HG02973 (cell line): ENCODE measurements around the gene FBXO46.
"Not testable (repeated sequence)": the region's sequence is repeated elsewhere in the genome, so short reads cannot be mapped to it uniquely, and the experiment has no call there.

Source experiments
- ATAC-seq: cut with Tn5 transposase; IDR thresholded peaks from one replicate; pipeline ENCODE4 v1.9.1; 2021; ENCODE audit warnings: moderate library complexity; ENCODE audit not compliant: unreplicated experiment

The FBXO46 gene

DNA sequence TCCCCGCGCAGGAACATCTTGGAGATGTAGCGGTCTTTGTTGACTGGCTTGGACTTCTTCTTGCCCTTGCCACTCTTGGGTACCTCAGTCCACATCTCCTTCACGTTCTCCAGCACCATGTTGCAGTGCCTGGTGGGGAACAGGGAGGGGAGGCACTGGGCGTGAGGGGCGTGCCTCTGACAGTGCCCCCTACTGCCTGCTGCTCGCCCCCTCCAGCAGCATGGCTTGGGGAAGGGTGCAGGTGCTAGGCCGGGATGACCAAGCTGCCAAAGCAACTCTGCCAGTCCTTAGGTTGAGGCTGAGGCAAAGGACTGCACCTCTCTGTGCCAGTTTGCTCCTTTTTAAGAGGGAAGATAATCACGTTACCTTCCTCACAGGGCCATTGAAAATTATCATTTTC lies 43.1 kb downstream of the FBXO46 start:
- no peak for ATAC-seq

DNA sequence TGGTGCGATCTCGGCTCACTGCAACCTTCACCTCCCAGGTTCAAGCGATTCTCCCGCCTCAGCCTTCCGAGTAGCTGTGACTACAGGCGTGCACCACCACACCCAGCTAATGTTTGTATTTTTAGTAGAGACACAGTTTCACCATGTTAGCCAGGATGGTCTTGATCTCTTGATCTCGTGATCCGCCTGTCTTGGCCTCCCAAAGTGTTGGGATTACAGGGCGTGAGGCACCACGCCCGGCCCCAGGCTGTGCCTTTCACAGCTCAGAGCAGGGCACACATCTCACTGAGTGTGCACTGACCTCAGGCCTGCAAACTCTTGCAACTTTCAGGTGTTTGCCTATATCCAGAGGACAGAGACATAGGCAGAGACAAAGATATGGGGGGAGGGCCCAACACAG lies 45.7 kb downstream of the FBXO46 start:
- not testable (repeated sequence) for ATAC-seq

DNA sequence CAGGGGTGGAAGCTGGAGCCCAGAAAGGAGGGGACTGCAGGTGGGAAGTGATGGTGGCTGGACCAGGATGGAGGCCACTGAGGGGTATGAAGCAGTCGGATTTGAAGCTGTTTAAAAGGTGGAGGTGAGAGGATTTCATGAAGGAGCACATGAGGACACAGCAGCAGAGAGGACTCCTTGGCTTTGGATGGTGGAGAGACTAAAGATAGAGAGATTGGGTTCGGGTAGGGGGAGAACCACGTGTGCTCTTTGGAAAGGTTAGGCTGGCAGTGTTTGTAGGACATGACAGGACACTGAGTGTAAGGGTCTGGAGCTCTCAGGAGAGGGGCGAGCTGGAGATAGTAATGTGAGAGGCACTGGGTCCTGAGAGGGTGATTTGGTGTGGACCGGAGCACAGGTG lies 47.8 kb downstream of the FBXO46 start:
- ATAC-seq: no peak

DNA sequence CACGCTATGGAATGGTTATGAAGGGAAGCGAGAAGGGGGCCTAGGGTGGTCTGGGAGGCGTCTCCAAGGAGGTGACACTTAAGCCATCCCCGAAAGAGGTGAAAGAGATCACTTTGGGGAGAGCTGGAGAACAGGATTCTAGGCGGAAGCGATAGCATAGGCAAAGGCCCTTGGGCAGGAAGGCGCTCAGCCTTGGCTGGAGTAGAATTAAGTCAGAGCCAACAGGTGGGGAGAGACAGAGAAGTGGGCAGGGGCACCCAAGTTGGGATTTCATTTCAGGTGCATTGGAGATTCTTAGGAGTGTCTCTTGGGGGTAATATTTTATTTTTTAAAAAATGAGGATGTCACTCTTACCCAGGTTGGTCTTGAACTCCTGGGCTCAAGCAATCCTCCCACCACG lies 48.6 kb downstream of the FBXO46 start:
- ATAC-seq: no peak

DNA sequence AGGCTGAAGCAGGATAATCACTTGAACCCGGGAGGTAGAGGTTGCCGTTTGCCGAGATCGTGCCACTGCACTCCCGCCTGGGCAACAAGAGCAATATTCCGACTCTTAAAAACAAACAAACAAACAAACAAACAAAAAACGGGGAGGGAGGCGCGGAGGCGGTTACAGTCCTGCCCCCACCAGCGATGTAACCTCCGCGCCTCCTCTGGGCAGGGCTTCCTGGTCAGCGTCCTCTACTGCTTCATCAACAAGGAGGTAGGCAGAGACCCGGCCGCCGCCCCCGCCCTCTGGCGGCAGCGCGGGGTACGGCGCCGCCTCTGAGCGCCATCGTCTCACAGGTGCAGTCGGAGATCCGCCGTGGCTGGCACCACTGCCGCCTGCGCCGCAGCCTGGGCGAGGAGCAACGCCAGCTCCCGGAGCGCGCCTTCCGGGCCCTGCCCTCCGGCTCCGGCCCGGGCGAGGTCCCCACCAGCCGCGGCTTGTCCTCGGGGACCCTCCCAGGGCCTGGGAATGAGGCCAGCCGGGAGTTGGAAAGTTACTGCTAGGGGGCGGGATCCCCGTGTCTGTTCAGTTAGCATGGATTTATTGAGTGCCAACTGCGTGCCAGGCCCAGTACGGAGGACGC lies 49.2 kb downstream of the FBXO46 start:
- ATAC-seq: no peak

DNA sequence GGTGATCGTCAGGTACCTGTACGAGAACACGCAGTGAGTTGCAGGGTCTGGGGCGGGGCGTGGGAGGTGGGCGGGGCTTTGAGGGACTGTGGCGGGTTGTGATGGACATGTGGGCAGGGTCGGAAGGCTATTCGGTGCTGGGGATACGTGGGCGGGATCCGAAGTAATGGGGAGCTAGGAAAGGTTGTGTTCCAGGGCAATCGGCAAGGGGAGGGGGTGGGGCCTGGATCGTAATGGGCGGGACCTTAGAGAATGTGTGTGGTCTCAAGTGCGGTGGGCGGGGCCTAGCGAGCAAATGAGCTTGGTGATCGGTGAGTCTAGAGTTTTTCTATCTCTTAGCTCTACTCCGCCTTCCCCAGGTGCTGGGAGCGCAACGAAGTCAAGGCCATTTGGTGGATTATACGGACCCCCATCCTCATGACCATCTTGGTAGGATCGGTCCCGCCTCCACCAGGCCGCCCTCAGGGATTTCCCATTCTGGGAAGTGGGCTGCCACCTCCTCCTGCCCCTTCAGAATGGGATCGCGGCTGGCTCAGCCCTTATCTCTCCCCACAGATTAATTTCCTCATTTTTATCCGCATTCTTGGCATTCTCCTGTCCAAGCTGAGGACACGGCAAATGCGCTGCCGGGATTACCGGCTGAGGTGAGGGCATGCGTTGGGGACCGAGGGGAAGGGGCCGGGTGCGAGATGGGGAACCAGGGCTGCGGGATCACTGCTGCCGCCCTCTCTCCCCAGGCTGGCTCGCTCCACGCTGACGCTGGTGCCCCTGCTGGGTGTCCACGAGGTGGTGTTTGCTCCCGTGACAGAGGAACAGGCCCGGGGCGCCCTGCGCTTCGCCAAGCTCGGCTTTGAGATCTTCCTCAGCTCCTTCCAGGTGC lies 53.1 kb downstream of the FBXO46 start:
- ATAC-seq: no peak

DNA sequence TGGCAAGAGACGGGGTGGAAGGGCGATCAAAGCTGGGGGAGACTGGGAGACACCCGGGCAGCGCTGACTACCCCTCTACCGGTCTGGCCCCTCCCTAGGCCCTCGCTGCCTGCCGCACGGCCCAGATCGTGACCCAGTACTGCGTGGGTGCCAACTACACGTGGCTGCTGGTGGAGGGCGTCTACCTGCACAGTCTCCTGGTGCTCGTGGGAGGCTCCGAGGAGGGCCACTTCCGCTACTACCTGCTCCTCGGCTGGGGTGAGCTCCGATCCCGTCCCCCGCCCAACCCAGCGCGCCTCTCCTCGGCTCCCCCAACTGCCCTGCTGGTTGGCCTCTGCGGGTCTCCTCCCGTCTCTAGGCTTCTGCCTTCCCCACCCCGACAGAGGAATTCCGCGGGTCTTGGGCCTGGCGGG lies 53.8 kb downstream of the FBXO46 start:
- ATAC-seq: no peak

DNA sequence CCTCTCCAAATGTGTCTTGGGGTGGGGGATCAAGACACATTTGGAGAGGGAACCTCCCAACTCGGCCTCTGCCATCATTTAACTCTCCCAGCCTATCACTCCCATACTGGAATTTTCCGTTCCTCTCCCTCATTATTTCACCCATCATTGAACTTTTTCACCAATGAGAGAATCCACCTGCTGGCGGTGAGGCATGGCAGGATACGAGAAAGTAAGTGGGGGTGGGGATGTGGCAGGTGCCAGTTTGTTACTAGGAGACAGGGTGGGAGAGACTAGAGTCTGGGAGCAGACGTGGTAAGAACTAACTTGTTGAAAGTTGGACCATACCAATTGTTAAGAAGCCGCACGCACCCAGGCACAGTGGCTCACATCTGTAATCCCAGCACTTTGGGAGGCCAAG lies 55.8 kb downstream of the FBXO46 start:
- ATAC-seq: no peak

DNA sequence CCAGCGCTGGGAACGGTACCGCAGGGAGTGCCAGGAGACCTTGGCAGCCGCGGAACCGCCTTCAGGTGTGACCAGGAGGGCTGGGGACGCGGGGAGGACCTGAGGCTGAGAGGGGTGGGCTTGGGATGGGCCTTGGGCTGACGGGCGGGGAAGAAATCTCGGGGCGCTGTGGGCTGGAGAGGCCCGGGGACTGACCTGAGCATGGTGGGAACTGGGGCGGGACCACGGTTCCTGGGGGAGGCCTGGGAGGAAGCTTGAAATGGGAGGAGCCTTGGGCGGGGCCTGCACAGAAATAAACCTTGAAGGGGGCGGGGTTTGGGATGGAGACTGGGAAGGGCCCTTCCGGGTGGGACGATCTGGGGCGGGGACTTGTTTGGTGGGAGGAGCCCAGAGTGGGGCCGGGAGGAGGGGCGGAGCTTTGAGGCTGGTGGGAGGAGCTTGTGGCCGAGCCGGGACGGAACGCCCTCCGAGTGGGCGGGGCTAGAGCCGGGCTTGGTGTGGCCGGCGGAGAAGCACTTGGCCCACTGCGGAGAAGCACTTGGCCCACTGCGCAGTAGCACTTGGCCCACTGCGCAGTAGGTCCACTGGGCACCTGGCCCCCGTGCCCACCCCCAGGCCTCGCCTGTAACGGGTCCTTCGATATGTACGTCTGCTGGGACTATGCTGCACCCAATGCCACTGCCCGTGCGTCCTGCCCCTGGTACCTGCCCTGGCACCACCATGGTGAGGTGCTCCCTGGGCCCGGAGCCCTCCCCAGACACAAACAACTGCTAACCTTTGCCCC lies 59.8 kb downstream of the FBXO46 start:
- peak; percentile 44 for ATAC-seq

DNA sequence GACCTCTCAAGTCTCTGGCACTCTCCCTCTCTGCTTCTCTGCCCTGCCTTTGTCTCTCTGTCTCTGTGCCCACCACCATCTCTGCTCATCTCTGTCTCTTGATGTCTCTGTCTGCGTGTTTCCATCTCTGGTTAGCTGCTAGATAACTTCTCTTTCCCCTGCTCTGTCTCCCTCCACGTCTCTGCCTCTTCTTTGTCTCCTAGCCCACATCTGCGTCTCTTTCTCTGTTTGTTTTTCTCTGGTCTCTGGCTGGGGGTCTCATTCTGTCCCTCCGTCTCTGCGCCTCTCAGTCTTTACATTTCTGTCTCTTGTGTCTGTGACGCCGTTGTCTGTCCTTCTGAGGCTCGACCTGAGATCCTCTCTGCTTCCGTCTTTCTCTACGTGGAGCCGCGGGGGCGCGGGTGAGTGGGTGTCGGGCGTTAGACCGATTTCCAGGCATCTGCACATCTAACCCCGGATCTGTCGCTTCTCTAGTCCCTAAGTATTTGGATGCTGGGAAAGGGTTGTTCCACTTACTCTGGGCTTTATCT lies 62.3 kb downstream of the FBXO46 start:
- no peak for ATAC-seq

DNA sequence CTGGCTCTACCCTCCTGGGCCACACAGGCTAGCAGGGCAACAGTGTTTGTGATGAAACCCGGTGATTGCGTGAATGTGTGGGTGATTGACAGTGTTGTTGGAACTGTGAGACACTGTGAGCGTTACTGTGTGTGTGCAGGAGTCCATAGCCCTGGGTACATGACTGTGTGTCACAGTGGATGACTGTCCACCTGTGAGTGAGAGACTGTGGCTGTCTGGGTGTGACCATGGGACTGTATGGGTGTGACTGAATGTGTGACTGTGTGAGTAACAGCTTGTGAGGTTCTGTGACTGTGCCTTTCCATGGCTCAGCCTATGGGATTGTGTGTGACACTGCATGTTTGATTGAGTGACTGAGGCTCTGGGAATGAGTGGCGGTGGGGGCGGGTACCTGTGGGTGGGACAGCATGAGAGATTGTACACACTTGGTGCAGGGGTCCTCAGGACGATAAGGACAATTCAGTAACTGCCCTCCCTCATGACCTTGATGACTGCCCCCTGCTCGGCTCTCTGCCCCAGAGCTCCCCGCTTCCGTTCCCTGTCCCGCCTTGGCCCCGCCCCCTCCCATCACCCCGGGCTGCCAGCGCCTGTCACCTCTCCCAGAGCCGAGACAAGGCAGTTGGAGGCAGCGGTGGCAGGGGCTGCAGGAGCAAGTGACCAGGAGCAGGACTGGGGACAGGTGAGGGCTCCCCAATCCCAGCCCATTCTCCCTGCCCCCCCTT lies 62.9 kb downstream of the FBXO46 start, which contains the start of gene GIPR:
Gene GIPR (plus strand): TSS at position 602 of the 722 bp plus-strand sequence. CDS start 1,300 bp downstream, outside the sequence.
- no peak for ATAC-seq

DNA sequence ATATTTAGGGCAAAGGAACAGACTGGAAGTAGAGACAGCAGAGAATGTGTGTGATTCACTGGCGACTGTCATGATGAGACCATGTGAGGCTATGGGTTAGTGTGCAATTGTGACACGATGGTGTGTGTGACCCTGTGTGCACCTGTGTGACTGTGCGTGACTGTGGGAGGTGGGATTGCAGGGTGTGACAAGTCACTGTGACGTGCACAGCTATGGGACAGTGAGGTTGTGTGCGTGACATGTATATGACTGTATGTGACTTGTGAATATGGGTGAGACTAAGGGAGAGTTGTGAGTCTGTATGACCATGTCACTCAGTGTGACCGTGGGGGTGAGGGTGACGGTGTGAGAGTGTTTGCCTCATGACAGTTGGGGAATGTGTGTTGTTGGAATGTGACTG lies 66.1 kb downstream of the FBXO46 start:
- no peak for ATAC-seq

DNA sequence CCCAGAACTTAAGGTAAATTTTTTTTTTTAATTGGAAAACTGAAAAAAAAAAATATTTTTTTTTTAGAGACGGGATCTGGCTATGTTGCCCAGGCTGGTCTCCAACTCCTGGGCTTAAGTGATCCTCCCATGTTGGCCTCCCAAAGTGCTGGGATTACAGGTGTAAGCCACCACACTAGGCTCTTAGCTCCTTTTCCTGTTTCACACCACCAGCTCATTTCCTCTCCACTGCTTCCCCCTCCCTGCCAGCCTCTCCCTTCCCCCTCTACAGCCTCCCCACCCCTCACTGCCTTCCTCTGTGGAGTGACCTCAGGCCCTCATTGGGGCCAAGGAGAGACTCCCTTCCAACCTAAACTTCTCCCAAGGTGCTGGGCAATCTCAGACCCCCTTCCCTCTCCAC lies 66.9 kb downstream of the FBXO46 start:
- ATAC-seq: no peak

DNA sequence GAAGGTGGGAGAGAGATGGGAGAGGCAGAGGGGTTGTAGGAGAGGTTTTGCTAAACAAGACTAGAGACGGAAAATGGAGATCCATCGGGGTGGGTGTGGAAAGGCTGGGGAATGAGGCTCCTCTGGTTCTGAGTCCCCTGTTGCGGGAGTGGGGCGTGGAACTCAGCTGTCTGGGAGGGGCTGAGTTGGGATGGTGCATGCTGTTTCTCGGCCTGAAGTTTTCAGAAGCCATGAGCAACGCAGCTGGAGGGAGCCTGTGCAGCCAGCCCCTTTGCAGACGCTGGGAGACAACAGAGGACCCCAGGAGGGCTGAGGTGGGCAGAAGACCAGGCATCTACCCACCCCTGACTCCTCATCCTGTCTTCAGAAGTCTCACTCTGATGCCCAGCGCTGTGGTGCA lies 70.1 kb downstream of the FBXO46 start:
- no peak for ATAC-seq
